KMS-11 (cell line): ENCODE measurements around the gene RHOBTB3.
A peak's percentile ranks its signal among the peaks of the same experiment; 100 is the strongest.

ENCODE experiments used
- H2AFZ ChIP-seq: fragments of 200-600 bp; sonication (generic); 2 replicates; pipeline ENCODE4 v1.6.1; 2016; ENCODE audit warnings: antibody characterized with exemption, mixed run types, low read depth
- H3K27ac ChIP-seq: fragments of 200-600 bp; sonication (generic); 2 replicates; pipeline ENCODE4 v1.6.1; 2016; ENCODE audit warnings: mild to moderate bottlenecking, mixed run types
- H3K27me3 ChIP-seq: fragments of 200-600 bp; sonication (generic); 2 replicates; pipeline ENCODE4 v1.6.1; 2017; ENCODE audit warnings: mild to moderate bottlenecking, low read depth, mixed run types, moderate library complexity; ENCODE audit not compliant: insufficient read depth
- H3K36me3 ChIP-seq: fragments of 200-600 bp; sonication (generic); 2 replicates; pipeline ENCODE4 v1.6.1; 2017; ENCODE audit warnings: mild to moderate bottlenecking, mixed run types; ENCODE audit not compliant: insufficient read depth
- H3K4me1 ChIP-seq: fragments of 200-600 bp; sonication (generic); 2 replicates; pipeline ENCODE4 v1.6.1; 2016; ENCODE audit warnings: mild to moderate bottlenecking, low read depth, mixed run types; ENCODE audit not compliant: poor library complexity, severe bottlenecking
- H3K4me2 ChIP-seq: fragments of 200-600 bp; sonication (generic); 2 replicates; pipeline ENCODE4 v1.7.0; 2016; ENCODE audit warnings: mild to moderate bottlenecking, mixed run types
- H3K4me3 ChIP-seq: fragments of 200-600 bp; sonication (generic); IDR thresholded peaks from 2 replicates; pipeline ENCODE4 v1.6.1; 2017; ENCODE audit warnings: low read depth, low read length, mixed read lengths; ENCODE audit not compliant: insufficient read depth
- H3K79me2 ChIP-seq: fragments of 200-600 bp; sonication (generic); 2 replicates; pipeline ENCODE4 v1.6.1; 2016; ENCODE audit warnings: low read depth, mixed run types; ENCODE audit not compliant: insufficient read depth
- H3K9ac ChIP-seq: fragments of 200-600 bp; sonication (generic); 2 replicates; pipeline ENCODE4 v1.6.1; 2016; ENCODE audit warnings: mild to moderate bottlenecking, mixed run types
- H4K20me1 ChIP-seq: fragments of 200-600 bp; sonication (generic); 2 replicates; pipeline ENCODE4 v1.6.1; 2016; ENCODE audit warnings: mild to moderate bottlenecking, mixed run types; ENCODE audit not compliant: insufficient read depth
- TF ChIP-seq, protein P1 (sequence below): fragments of 200-600 bp; sonication (generic); conservative IDR thresholded peaks from 2 replicates; pipeline ENCODE4 v1.6.1; 2017; ENCODE audit warnings: low read depth, mild to moderate bottlenecking, antibody characterized with exemption, low read length, moderate library complexity, mixed read lengths

RHOBTB3 gene

GRCh38 chr5:95771892-95772291 is 40.8 kb downstream of the RHOBTB3 start:
- Histone ChIP-seq H3K4me2 (no peak overlapping the region), H3K4me1 (peaks cover 31% of the 10 kb centered on the region), H3K4me3 (no peak overlapping the region), H3K79me2 (no peaks in the 10 kb centered on the region), H3K27ac (no peak overlapping the region), H3K9ac (no peak overlapping the region), H3K36me3 (no peaks in the 10 kb centered on the region), H3K27me3 (no peaks in the 10 kb centered on the region), H4K20me1 (no peaks in the 10 kb centered on the region), H2AFZ (no peak overlapping the region)
- TF ChIP-seq, protein P1, sequence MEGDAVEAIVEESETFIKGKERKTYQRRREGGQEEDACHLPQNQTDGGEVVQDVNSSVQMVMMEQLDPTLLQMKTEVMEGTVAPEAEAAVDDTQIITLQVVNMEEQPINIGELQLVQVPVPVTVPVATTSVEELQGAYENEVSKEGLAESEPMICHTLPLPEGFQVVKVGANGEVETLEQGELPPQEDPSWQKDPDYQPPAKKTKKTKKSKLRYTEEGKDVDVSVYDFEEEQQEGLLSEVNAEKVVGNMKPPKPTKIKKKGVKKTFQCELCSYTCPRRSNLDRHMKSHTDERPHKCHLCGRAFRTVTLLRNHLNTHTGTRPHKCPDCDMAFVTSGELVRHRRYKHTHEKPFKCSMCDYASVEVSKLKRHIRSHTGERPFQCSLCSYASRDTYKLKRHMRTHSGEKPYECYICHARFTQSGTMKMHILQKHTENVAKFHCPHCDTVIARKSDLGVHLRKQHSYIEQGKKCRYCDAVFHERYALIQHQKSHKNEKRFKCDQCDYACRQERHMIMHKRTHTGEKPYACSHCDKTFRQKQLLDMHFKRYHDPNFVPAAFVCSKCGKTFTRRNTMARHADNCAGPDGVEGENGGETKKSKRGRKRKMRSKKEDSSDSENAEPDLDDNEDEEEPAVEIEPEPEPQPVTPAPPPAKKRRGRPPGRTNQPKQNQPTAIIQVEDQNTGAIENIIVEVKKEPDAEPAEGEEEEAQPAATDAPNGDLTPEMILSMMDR = no peak

DNA sequence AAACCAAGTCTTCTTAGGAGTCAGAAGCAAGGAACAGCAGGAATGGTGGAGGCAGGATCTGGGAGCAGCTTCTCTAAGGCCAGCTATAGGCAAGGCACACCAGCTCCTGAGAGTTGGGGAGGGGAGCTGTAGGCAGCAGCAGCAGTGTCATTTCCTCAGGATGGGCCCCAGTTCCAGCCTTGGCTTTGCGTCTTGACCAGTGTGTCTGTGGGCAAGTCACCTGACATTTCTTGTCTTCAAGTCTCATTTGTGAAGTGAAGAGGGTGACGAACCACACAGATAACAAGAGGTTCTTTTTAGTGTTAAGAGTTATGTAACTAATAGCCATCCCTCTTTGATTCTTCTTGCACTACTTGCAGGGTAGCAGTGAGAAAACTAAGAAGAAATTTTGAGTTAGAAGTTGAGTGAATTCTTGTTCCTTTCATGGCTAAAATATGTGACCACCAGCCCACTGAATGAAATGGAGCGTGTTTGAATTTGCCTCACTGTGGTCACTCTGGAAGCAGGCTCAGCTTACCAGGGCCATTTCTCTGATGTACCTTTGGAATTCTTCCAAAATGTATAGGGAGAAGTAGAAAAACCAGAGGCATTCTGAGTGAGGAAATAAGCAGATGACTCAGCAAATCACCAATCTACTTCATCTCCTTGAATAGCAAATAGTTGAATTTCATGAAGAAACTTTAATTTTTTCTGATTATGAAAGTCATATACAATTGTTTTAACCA is 42.4 kb downstream of the RHOBTB3 start:
- no peak overlapping the region for H3K9ac ChIP-seq

GRCh38 chr5:95777441-95777840 is 46.3 kb downstream of the RHOBTB3 start:
- Histone ChIP-seq H3K4me1 (peaks cover 51% of the 10 kb centered on the region), H3K36me3 (no peaks in the 10 kb centered on the region), H3K79me2 (no peaks in the 10 kb centered on the region), H3K27me3 (no peaks in the 10 kb centered on the region), H4K20me1 (no peaks in the 10 kb centered on the region), H3K4me2 (peak overlapping the region; percentile 14; the same call in 1 of the 2 replicates), H2AFZ (no peak overlapping the region), H3K9ac (no peak overlapping the region), H3K27ac (no peak overlapping the region), H3K4me3 (no peak overlapping the region)
- TF ChIP-seq, protein P1 = no peak

More for the DNA sequence above, 42.4 kb downstream of the RHOBTB3 start:
- H2AFZ ChIP-seq = no peak overlapping the region
- peak overlapping the region; percentile 20; the same call in 1 of the 2 replicates for H3K4me2 ChIP-seq
- no peaks in the 10 kb centered on the region for H4K20me1 ChIP-seq
- H3K4me1 ChIP-seq = peaks cover 39% of the 10 kb centered on the region
- H3K27me3 ChIP-seq = no peaks in the 10 kb centered on the region
- H3K27ac ChIP-seq = no peak overlapping the region; the same call in 1 of the 2 replicates
- H3K36me3 ChIP-seq = no peaks in the 10 kb centered on the region
- TF ChIP-seq, protein P1 = no peak
- no peak overlapping the region for H3K4me3 ChIP-seq
- no peaks in the 10 kb centered on the region for H3K79me2 ChIP-seq

DNA sequence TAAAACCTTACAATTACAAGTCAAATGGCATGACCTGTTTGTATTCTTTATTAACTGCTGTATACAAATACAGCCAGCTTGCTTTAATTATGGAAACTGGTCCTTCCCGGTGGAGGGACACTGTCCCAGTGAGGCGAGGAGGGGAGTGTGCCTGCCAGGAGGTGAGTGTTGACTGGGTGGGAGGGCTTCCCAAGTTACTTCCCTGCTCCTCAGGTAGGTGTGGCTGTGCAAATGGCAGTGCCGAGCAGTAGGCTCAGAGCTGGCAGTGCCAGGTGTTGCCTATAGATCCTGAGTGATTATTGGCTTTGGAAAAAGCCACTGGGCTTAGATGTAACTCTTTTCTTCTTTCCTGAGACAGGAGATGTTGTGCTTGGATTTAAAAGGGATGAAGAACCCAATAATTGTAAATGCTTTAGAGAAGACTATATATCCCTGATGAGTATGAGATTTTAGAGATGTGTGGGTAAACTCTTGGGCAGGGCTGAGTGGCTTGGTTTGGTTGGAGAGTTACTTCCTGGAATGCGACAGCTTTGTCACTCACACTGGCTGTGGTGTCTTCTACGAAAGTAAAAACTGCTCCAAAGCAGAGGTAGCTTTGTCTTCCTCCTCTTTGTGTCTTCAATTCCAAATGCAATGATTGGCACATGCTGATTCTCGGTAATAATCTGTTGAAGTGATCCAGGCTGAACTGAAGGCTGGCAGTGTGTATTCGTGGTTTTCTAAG is 47.7 kb downstream of the RHOBTB3 start:
- Histone ChIP-seq H4K20me1 (no peaks in the 10 kb centered on the region), H3K4me3 (no peak overlapping the region), H3K79me2 (no peaks in the 10 kb centered on the region), H3K9ac (no peak overlapping the region), H3K27me3 (no peaks in the 10 kb centered on the region), H3K36me3 (no peaks in the 10 kb centered on the region), H2AFZ (no peak overlapping the region), H3K27ac (no peak overlapping the region), H3K4me2 (no peak overlapping the region), H3K4me1 (peaks cover 38% of the 10 kb centered on the region)
- TF ChIP-seq, protein P1 = no peak
